ENCODE results near the gene ARMC12.
A peak's percentile ranks its signal among the peaks of the same experiment; 100 is the strongest.
"Not testable (repeated sequence)": the region's sequence is repeated elsewhere in the genome, so short reads cannot be mapped to it uniquely, and the experiment has no call there.

The ARMC12 gene

DNA sequence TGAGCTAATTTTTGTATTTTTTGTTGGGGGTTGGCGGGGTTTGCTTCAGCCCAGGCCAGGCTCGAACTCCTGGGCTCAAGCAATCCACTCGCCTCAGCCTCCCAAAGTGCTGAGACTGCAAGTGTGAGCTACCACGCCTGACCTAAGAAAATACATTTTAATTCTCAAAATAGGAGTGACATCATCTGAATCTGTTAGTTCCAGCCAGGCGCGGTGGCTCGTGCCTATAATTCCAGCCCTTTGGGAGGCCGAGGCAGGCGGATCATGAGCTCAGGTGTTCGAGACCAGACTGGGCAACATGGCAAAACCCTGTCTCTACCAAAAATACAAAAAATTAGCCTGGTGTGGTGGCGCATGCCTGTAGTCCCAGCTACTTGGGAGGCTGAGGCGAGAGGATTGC, 2.5 kb upstream of the ARMC12 start:
- DNase-seq (ENCODE audit: low read depth in 2 of 2): not testable (repeated sequence)

DNA sequence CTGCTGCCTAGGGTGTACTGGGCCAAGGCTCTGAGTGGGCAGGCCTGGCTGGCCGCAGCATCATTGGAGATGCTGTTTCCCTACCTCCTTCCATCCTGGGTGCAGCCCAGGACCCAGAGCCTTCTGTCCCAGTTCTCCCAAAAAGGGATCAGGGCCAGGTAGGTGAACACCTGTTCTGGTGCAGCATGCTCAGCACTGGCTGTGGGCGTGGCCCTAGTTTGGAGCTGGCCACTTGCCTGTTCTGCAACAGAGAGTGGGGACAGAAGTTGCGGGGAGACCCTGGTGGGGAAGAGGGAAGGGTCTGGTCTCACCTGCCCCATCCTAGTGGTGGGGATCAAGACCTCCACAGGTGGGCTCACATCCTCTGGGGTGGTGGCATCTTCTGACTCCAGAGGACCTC, 1.4 kb upstream of the ARMC12 start:
- DNase-seq (ENCODE audit: low read depth in 2 of 2): no peak

DNA sequence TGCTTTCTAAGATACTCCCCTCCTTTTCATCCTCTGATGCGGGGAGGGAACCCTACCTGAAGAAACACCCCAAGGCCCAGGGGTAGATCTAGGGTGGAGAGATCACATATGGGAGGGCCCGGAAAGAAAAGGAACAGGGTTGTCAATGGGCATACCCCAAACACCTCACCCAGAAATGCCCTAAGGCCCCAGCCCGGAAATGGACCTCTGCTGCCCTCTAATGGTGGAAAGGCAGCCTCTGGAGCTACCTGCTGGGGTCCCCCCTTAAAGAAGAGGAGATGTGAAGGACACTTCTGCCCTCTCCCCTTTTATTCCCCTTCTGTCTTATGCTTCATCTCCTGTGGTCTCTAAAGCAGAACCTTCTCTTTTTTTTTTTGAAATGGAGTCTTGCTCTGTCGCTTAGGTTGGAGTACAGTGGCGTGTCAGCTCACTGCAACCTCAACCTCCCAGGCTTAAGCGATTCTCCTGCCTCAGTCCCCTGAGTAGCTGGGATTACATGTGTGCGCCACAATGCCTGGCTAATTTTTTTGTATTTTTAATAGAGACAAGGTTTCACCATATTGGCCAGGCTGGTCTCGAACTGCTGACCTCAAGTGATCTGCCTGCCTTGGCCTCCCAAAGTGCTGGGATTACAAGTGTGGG, 458 bp upstream of the ARMC12 start:
- DNase-seq (ENCODE audit: low read depth in 2 of 2): peak; percentile 78 to 91

DNA sequence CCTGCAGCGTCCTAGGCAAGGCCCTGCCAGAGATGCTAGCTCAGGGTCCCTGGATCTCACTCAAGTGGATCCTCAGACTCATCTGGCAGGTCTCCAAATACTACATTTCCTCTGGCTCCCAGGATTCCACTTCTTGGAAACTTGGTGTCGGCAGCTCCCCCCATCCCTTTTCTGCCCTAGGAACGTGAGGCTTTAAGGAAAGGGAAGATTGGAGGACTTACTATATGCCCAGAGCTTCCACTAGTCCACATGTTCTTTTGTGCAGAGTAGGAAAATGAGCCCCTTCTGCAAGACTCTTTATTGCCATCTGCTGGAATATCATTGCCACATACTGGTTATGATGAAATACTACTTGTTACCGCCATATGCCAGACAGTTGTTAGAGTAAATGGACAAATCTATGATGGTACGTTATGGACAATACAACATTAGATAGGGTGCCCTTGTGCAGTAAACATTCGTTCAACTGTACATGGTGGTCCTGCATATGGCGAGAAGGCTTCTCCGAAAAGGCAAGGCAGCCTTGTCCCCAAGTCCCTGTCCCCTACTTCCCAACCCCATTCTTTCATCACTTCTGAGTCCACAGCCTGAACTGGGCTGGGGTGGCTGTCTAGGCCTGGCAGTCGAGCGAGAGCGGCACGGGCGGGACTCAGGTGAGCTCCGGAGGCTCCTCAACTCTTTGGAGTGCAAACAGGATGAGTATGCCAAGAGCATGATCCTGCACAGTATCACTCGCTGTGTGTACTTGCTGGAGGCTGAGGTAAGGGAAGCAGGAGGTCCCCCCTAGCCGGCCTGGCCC, 780 bp downstream of the ARMC12 start:
- DNase-seq (ENCODE audit: low read depth in 2 of 2): no peak

DNA sequence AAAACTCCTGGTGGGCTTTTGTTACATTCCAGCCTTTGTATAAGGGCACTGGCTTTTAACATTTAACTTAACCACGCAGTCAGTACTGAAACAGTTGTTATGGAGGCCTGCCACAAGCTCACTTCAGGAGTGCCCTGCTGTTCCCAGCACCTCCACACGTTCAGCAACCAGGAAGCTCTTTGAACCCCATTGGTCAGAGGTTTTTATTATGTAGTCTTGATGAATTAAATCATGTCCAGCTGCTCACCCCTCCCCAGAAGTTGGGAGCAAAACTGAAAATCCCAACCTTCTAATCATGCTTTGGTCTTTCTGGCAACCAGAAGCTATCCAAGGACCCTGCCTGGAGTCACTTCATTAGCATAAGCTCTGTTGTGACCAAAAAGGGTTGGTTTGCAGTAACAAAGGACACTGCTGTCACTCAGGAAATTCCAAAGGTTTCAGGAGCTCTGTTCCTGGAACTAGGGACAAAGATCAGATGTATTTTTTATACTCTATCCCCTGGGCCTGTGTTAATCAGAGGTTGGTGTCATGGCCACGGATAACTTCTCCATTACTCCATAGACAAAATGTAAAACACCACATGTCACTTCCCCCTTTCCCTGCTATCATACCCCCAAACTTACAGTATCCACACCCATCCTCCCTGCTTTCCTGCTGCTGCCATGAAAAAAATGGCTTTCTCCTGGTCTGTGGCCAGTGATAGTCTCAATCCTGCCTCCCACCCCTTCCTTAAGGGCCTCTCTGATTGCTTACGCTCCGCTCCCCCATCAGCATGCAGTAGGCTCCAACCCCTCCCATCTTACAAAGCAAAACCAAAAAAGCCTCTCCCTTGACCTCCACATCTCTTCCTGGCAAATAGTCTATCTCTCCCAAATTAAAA, 3.1 kb downstream of the ARMC12 start:
- no peak for DNase-seq (ENCODE audit: low read depth in 2 of 2)

DNA sequence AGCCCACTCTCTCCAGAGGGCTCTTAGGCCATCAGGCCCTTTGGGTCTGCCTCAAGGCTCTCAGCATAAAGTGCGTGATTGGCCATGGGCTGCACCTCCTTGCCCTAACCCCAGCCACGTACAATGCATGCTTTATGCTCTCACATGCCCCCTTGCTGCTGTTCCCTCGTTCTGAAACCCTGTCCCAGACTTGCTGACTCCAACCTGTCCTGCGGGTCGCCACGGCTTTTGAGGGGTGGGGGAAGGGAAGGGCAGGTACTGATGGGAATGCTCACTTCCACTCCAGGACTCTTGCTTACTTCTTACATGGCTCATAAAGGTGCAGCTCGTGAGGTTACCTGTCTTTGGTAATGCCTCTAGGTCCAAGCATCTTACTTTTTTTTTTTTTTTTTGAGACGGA, 6.0 kb downstream of the ARMC12 start:
- no peak for DNase-seq (ENCODE audit: low read depth in 2 of 2)

DNA sequence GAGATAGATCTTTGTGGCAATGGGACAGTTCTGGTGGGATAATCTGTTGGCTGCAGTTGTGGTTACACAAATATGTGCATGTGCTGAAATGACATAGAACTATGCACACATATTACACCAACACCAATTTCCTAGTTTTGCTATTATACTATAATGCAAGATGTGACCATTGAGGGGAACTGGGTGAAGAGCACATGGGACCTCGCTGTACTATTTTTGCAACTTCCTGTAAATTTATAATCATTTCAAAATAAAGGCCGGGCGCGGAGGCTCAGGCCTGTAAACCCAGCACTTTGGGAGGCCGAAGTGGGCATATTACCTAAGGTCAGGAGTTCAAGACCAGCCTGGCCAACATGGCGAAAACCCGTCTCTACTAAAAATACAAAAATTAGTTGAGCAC, 8.7 kb downstream of the ARMC12 start:
- no peak for DNase-seq (ENCODE audit: low read depth in 2 of 2)

DNA sequence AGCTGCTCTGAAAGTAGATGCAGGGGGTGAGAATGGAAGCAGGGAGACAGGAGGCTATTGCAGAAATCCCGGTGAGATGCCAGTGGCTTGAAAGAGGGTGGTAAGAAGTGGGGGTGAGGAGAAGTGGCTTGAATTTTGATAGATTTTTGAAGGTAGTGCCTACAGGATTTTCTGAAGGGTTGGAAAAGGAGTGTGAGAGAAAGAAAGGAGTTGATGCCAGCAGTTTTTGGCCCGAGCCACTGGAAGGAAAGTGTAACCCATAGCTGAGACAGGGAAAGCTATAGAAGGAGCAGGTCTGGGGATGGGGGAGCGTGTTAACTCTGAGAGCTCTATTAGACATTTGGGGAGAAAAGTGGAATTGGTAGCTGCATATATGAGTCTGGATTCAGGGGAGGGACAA, 9.7 kb downstream of the ARMC12 start:
- no peak for DNase-seq (ENCODE audit: low read depth in 2 of 2)

DNA sequence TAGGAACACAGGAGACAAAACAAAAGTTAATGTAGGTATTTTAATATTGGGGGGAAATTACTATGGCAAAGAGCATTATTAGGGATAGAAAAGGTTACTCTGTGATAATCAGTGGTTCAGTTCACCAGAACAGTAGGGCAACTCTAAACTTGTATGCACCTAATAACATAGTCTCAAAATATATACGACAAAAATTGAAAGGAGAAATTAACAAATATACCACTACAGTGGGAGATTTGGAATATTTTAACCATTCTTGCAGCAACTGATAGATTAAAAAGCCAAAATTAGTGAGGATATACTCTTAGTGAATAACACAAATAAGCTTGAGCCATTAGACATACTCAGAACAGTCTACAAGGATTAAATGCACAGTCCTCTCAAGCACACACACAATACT, 11.0 kb downstream of the ARMC12 start:
- no peak for DNase-seq (ENCODE audit: low read depth in 2 of 2)

DNA sequence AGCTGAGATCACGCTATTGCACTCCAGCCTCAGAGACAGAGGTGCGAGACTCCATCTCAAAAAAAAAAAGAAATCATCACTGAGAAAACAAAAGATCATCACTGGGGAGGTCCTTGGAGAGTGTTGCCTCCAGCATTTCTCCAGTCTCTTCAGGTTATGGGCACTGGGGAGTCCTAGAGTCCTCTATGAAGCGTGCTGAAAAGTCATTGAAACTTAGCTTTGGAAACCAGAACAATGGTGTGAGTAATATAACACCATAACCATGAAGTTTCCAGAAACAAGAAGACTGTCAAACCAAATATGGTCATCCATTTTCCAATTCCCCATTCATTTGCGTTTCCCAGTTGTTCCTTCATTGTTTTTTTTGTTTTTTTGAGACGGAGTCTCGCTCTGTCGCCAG, 13.7 kb downstream of the ARMC12 start:
- no peak for DNase-seq (ENCODE audit: low read depth in 2 of 2)

DNA sequence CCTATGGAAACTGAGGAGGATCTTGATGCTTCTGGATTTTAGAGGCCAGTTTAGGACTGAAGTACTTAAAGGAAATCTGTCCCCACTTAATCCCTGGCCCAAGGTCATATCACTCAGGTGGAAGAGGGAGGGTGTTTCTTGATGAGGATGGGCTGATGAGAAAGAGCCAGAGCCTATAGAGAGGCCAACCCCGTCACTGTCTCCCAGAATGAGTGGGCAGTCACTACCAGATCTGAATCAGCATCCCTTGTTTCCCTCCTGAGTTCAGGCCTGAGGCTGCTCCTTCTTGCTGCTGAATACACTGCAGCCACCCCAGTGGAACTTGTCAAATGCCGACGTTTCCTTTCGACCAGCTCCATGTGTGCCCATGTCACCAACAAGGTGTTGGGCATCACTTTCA, 14.8 kb downstream of the ARMC12 start:
- DNase-seq (ENCODE audit: low read depth in 2 of 2): no peak

DNA sequence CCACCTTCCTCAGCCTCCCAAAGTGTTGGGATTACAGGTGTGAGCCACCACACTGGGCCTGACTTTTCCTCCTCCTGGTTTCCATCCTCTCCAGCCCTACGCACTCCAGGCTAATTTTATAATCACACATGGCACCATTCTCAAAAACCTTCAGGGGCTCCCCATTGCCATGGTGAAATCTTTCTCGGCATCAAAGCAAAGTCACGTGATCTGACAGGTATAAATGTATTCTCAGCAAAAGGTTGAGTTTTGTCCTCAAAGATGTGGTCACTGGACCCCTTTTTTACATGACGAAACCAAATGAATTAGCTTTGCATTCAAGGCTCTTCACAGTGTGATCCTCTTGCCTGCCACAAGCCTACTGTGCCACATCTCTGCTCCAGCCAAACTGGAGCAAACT, 15.5 kb downstream of the ARMC12 start:
- DNase-seq (ENCODE audit: low read depth in 2 of 2): no peak

DNA sequence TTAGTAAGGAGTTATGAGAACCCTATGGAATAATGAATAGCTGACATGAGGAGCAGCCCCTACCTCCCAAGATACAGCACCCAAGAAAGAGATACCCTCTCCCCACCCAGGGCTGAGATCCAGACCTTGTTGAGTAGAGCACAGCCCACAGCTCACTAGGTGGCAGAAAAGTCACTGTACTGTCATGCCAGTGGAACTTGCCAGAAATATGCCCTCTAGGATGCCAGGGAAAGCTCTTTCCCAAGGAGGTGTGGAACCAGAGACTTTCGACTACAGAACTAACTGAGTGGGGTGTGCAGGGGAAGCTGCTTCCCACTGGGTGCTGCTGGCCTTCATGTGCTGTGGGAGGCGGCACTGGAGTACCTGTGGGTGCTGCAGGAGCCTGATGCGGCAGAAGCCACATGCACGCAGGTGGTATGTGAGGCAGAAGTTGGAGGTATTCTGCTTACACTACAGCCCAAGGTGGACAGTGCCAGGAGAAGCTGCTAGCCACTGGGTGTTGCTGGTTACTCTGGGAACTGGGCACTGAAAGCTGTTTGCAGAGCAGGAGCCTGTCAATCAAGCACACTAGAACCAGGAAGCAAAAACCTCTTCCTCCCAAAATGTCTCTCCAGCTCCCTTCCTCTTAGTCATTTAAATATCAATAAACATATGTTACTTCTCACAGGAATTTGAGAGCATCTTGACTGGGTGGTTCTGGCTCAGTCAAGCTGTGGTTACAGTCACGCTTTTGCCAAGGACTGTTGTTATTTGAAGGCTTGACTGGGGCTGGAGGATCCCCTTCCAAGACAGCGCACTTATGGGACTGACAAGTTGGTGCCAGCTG, 17.8 kb downstream of the ARMC12 start:
- no peak for DNase-seq (ENCODE audit: low read depth in 2 of 2)

DNA sequence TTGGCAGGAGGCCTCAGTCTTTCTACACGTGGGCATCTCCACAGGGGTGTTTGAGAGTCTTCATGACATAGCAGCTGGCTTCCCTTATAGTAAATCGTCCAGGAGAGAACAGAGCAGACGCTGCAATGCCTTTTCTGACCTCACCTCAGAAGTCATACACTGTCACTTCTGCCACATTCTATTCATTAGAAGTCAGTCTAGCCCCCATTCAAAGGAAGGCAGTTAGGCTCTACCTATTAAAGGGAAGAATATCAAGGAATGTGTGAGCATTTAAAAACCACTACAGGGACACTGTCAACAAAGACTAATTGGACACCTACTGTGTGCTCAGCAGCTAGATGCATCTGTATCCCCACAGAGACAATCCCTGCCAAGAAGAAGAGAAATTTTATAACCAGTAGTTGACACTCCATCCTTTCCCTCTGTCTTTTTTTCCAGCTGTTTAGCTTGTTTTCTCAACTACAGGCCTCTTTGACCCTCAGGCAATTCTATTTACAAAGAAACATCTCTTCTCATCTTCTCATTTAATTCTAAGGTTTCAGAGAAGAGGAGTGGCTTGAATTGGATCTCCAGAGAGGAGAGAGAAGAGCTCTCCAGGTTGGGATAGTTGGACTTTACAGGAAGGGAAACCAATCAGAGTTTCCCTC, 18.6 kb downstream of the ARMC12 start:
- no peak for DNase-seq (ENCODE audit: low read depth in 2 of 2)

DNA sequence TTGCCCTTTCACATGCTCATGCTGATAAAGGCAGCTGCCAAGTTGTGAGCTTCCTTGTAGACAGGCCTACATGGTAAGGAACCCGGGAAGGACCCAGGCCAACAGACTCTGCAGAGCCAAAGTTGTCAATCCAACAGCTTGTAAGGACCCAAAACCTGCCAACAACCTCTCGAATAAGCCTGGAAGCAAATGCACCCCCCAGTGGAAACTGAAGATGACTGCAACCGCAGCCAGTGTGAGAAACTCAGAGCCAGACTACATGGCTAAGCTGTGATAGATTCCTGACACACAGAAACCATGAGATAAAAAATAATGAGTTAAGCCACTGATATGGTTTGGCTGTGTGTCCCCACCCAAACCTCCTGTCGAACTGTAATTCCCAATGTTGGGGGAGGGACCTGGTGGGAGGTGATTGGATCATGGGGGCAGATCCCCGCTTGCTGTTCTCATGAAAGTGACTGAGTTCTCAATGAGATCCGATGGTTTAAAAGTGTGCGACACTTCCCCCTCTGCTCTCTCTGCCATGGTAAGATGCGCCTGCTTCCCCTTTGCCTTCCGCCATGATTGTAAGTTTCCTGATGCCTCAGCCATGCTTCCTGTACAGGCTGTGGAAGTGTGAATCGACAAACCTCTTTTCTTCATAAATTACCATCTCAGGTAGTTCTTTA, 20.8 kb downstream of the ARMC12 start:
- no peak for DNase-seq (ENCODE audit: low read depth in 2 of 2)

DNA sequence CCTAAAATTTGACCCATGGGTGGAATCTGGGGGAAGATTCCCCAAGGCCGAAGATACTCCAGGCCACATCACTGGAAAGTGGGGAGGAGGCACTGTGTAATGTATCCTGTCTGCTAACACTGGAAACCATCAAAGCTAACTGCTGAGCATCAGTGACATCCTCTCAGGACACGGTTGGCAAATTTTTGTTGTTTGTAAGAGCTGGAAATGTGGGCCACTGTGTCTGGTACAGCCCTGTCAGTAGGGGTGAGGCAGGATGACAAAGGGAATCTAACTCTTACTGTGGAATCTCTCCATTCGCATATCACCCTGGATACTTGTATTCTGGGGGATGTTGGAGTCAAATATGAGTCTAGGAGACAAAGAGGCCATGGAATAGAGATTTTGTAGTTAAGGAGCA, 22.6 kb downstream of the ARMC12 start:
- no peak for DNase-seq (ENCODE audit: low read depth in 2 of 2)

DNA sequence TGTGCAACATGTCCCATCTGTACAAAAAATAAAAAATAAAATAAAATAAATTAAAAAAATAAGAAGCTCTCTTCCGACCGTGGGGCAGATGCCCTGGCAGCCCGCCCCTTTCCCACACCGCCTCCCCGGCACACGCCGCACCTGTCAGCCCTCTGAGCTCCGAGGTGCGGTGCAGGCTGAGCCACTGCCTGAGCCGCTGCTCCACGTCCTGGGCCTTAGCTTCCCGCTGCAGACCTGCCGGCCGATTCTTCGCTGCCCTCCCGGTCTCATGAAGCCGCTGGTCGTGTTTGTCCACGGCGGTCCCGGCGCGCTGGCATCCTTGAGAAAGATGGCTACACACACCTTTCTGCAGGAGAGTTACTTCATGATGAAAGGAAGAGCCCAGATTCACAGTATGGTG, 28.9 kb downstream of the ARMC12 start:
- no peak for DNase-seq (ENCODE audit: low read depth in 2 of 2)

DNA sequence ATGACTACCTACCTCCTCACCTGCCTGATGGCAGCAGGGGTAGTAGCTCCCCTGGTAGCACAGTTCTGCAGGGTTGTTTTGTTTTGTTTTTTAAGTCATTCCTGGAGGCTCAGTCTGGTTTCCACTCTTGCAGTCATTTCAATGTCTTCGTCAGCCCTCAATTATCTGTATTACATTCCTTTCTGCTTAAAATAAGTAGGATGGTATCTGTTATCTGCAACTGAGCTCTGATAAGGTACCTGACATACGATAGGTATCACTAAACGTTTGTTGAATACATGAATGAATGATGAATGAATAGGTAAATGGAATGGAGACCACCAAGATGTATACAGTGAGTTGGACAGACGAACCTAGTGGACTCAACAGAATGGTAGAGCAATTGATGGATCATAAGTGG, 32.4 kb downstream of the ARMC12 start:
- no peak for DNase-seq (ENCODE audit: low read depth in 2 of 2)

DNA sequence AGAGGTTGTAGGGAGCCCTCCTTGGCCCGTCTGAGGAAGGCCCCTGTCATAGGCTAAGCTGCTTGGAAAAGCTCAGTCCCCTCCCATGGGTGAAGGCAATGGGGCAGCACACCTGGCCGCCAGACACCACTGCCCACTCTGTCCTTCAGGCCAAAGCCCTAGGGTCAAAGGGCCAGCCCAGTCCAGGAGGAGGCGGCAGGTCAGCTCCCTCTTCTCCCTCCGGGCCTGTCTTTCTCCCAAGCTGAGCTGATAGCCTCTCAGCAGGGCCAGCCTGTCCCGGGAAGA, 34.5 kb downstream of the ARMC12 start:
- DNase-seq (ENCODE audit: low read depth in 2 of 2): no peak

DNA sequence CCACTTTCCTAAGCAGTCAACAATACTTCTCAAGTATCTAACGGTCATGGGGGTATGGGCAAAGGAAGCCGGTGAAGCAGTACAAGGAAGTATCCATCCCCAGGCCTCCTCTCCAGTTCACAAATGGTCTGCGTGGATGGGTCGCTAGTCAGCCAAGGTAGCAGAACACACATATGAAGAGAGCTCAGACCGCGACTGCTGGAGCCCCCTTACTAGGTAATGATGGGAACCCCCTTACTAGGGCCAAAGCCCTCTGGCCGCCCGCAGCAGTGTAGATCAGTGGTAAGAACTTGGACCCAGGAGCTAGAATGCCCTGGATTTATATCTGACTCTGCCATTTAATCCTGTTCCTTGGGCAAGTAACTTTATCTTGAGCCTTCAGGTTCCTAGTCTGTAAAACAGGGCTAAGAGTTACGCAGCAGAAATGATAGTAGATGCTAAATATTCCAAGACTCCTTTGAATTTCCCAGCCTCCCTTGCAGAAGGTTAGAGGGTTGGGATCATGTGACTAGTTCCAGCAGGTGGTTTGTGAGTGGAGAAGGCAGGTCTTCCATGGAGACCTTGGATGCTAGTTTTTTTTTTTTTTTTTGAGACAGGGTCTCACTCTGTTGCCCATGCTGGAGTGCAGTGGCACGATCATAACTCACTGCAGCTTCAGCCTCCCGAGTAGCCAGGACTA, 37.4 kb downstream of the ARMC12 start:
- DNase-seq (ENCODE audit: low read depth in 2 of 2): no peak

Data from stimulated activated CD4-positive, alpha-beta T cell treated with anti-CD3 and anti-CD28 coated beads, Interleukin-1b, Interleukin-23, amount 100 ng/mL, for 4 hours (primary cell).